Ureter (tissue), 1 donor: ENCODE measurements around the gene ITSN1. TPM values are rescaled to one million over a fixed set of nuclear protein-coding genes. Genes with fewer than 3 reads are reported as not detected.

Experiments
- DNase-seq: peaks from one replicate; pipeline ENCODE4 v3.0.0-alpha.2; 2020; ENCODE audit warnings: low spot score
- total RNA-seq: library from RNA; stranded (reverse); gene quantifications from one replicate; pipeline ENCODE4 v1.2.4, GENCODE V29; 2023
- donor health status: DM: yes; HTN: yes; CAD: no.

Gene ITSN1
- total RNA-seq, 1 donor from 2014 or later = 52.5 TPM

DNA sequence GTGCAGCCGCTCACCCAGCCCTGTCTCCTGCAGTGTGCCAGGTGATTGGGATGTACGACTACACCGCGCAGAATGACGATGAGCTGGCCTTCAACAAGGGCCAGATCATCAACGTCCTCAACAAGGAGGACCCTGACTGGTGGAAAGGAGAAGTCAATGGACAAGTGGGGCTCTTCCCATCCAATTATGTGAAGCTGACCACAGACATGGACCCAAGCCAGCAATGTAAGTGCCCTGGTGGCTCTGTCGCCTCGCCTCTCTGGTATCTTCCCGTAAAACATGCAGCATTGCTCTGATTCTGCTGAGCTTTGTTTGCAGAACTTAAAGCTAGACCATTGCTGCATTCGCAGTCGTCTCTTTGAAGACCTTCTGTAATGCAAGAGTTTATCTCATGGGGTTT is 194.1 kb downstream of the ITSN1 start:
- DNase-seq = no peak

DNA sequence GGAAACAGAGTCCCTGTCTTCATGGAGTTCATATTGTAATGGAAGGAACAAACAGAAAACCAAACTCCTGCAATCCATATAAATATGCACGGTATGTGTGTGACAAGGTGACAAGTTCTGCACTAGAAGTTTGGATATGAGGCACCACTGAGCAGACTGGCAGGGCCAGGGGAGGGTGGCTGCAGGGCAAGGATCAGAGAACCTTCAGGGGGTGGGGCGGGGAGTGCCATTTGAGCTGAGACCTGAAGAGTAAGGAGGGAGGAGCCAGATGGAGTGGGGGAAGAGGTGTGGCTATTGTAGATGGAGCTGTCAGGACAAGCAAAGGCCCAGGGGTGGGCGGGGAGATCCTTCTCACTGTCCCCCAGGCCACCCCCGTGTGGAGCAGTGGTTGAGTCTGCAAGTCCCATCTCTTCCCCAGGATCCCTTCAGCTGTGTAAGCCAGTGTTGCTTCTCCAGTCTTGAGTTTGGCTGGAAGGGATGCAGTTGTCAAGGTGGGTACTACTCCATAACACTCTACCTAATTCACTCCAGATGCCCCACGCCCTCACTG is 196.9 kb downstream of the ITSN1 start:
- DNase-seq = no peak

DNA sequence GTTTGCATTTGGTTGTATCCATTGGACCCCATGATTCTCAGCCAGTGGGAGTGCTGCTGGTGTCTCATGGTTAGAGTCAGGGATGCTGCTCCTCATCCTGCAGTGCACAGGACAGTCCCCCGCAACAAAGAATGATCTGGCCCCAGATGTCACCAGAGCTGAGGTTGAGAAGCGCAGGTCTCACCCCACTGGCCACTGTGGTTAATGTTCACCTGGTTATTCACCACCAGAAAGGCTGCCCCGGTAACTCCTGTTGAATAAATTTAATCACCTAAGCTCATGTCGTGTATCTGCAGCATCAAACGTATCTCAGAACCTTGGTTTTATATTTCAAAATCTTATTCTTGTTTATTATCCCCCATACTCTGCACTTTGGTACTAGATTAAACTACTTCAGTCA is 197.5 kb downstream of the ITSN1 start:
- DNase-seq = no peak

DNA sequence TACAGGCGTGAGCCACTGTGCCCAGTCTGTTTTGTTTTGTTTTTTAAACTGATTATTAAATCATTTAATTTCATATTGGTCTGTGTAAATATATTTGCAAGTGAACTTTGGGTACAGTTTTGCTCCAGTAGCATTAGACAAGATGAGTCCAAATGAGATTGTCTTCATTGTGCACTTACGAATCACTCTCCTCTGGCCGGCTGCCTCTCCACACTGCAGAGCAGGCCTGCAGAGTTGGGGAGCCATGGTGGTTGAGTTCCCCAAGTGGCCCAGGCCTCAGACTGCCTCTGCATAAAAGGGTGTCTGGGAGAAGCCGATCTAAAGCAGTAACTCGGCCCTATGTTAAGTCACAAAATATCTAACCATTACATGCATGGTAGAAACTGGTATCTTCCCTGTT is 198.5 kb downstream of the ITSN1 start:
- no peak for DNase-seq

DNA sequence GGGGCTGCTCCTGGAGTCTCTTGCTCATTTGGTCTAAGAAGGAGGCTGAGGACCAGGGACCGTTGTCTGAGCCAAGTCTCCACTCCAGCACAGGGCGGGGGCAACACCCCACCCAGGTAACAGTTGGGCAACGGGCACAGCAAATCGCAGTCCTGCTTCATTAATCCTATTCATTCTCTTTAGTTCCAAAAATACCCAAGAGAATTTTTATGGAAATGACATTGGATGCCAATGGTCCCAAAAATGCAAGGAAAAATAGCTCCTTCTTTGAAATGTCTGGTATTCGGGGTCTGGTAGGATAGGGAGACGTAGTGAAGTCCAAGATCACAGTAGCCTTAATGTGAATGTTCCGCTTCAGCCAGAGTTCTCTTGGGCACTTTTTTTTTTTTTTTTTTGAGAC is 199.3 kb downstream of the ITSN1 start:
- no peak for DNase-seq

DNA sequence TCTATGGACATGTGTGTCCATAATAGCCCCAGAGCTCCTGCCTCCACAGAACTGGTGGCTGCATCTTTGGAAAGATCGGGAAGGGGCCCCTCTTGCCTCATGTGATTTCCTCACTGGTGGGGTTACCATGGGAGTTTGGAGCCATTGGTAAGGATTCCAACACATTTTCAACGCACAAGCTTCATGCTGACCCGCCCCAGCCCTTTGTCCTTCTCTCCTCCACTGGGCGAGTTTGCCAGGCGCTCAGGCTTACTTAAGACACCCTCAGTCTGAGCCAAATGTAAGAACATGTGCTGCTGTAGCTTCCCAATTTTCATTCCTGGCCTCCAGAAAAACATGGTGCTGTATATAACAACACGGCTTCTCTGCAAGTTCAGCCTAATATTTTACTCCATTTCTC is 200.9 kb downstream of the ITSN1 start:
- no peak for DNase-seq

DNA sequence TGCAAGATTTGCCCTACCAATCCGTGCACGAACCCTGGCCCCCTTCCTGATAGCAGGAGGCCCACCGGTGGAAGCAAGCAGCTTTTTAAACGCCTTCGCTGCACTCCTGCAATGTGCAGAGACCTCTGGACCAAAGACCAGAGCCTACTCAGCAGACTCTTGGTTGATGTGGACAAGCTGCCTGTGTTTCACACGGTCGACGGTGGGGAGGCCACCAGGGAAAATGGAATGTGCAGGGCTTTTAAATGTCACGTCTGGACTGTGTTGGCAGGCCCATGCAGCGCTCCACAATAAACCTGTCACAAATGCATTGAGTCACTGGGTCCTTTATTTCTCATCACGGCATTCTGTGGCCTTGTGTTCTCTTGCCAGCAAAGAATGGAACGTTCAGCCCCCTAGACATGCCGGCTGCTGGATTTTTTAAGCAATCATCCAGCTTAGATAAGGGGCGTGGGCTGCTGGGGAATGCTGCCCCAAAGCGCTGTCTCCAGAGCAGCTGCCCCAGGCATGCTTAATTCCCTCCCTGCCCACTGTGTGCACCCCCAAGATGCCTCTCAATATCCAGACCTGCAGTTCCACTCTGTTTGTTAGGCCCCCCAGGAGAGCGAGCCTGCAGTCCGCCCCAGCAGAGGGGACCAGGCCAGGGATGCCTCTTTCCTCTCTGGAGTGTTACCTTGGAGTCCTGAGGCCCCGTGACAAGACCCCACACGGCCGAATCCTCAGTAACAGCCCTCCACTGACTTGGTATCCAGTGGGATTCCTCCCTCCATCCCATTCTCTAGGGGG is 202.0 kb downstream of the ITSN1 start:
- peak; percentile 75 for DNase-seq

DNA sequence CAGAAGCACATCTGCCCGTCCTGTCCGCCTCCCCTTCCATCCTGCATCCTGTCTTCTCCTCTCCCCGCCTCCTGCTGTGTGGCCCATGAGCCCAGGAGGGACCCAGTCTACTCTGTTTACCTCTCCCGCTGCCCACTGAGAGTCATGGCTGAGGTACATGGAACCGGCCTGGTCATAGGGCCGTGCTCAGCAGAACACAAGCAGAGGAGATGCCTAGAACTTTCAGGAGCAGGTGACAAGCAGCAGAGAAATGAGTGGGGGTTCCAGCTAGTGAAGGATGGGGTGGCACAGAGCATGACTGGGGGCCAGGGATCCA is 202.5 kb downstream of the ITSN1 start:
- no peak for DNase-seq

DNA sequence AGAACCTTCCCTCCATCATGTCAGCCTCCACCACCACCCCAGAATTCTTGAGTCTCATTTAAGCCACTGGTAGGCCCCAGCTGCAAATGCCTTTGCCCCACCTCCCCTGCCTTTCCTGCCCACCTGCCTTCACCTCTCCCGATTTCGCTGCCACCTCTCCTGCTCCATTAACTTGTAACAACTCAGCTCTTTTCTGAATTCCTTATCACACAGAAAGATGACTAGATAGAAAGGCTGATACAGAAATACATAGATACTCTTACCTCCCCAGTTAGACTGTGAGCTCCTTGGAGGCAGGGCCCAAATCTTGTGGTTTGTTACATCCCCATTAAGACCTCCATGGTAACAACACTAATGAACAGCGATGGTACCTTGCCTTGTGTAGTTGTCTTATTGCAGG is 203.8 kb downstream of the ITSN1 start:
- no peak for DNase-seq

DNA sequence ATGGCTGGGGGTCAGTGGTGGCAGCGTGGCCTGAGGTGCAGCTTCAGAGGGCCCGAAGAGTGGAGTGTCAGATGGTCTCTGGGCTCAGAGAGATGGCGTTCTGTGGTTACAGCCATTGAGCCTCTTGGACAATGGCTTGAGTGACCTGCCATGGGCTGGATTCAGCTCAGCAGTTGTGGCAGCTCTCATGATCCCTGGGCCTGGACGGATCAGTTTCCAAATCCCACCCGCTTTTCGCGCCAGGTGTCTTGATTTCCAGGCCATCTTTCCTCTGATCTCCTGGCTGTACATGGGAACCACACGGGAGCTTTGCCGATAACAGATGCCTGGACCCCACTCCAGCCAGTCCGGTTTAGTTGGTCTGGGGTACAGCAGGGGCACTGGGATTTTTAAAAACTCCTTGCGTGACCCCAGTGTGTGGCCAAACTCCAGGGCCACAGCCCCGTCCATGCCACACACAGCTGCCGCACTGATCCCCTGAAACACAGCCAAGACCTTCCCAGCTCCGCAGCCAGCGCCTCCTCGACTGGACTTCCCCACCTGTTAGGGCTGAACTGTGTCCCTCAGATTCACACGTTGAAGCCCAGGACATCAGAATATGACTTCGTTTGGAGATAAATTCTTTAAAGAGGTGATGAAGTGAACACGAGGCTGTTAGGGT is 205.4 kb downstream of the ITSN1 start:
- no peak for DNase-seq

DNA sequence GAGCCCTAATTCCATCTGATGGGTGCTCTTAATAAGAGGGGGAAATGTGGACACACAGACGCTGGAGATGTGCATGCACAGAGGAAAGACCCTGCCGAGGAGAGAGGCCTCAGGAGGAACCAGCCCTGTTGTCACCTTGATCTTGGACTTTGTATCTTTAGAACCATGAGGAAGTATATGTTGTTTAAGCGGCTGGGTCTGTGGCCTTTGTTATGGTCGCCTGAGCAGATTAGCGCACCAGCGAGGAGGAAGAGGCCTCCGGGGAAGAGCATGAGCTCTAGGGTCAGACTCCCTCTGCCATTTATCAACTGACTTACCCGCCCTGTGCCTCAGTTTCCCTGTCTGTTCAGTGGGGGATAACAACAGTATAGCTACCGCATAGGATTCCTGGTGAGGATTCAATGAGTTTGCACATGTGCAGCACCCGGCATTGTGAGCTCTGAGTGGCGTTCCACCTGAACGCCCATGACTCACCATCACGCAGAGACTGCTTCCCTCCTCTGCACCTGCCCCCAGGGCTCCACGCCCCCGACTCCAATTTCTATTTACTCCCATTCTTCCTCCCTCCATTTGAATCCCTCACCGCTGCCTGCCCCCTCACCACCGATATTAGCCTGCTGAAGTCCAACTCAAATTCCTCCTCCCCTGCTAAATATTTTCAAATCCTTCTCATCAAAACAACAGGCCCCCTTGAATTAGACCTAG is 206.1 kb downstream of the ITSN1 start:
- peak; percentile 66 for DNase-seq

DNA sequence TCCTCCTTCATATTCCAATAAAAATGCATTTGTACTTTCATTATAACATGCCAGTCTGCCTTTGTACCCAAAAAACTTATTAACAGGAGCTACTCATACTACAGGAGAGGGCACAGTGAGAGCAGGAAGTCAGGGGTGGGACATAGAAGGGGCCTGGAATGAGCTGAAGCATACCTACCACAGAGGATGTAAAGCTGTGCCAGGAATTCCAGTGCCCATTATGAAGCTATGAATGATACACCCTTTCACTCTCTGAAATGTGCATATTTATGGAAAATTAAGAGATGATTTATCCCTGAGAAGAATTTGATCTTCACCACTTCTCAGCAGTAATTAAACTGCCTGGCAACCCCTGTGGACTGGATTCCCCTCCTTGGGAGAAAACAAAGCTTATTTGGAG is 207.5 kb downstream of the ITSN1 start:
- no peak for DNase-seq

DNA sequence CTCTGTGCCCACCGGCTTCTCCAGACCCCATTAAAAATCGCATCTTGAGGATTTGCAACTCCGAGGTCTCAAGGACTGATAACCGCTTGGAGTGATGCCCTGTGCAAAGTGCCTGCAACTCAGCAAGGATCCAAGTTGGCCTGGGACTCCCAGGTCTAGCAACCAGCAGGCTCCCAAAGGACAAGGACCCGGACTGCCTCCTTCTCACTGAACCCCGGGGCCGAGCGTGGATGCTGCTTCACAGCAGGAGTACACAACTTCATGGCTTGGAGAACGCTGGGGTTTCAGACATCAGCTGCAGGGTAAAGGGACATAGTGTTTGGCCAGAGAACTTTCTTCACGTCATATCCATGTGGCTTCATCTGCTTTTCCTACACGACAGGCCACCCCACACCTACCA is 208.1 kb downstream of the ITSN1 start:
- DNase-seq = no peak

DNA sequence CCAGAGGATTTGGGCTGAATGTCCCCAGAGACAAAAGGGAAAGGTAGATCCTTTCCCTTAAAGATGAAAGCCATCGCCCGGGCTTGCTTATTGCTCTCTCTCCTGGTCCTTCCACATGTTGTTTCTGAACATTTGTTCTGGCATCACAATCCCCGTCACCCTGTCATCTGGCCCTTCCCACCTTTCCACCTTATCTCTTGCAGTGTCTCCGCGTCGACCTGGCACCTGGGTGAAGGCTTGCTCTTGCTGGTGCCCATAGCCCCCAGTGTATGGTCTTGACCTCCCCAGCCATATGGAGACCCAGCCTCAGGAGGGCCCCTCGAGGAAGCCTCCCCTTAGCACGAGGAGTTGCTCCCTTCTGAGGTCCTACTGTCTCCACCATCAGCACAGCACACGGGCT is 208.7 kb downstream of the ITSN1 start:
- DNase-seq = no peak

DNA sequence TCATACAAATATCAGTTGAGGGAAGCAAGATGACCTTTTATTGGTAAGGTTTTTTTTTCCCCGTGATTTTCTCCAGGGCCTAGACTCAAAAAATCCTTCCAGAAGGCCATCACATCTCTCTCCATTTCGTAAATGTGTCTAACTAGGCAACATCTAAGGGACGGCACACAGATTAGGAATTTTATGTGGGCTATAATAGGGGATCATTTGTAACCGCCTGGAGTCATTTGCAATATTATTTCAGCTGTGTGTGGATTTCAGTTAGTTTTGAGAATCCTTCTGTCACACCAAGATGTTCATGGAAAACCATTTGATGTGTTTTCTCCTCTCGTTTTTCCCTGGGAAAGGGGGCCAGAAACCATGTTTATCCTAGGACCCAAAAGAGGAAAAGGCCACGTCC is 210.2 kb downstream of the ITSN1 start:
- no peak for DNase-seq

DNA sequence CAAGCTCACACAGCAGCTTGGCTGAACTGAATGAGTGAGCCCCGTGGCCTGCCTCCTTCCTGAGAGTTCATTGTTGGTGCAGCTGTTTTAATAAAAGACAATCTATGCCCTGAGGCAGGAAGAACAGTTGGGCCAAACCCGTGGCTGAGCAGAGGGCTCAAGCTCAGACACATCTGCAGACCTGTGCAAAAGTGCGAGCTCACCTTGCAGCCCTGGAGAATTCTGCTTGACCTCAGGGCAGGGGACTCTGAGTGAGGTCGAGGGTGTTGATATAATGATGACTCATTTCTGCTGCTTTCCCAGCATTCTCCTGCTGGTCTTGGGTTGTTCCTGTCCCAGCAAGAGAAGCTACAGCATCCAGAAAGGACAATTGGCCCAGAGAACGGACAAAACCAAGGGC is 212.3 kb downstream of the ITSN1 start:
- DNase-seq = no peak

DNA sequence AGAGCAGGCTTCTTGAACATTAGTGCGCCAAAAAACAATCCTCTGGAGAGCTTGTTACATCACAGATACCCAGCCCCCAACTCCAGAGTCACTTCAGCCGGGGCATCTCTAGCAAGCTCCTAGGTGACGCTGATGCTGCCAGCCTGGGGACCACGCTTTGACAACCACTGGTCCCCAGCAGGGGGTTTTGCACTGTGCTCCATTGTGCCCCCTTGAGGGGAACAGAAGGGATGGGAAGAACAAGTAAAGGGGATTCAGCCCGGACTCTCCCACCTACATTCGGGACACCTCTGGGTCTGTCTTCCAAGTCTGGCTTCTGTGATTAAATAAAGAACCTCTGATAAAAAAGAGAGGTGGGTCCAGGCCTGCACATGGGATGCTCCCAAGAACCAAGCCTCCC is 212.9 kb downstream of the ITSN1 start:
- DNase-seq = no peak

DNA sequence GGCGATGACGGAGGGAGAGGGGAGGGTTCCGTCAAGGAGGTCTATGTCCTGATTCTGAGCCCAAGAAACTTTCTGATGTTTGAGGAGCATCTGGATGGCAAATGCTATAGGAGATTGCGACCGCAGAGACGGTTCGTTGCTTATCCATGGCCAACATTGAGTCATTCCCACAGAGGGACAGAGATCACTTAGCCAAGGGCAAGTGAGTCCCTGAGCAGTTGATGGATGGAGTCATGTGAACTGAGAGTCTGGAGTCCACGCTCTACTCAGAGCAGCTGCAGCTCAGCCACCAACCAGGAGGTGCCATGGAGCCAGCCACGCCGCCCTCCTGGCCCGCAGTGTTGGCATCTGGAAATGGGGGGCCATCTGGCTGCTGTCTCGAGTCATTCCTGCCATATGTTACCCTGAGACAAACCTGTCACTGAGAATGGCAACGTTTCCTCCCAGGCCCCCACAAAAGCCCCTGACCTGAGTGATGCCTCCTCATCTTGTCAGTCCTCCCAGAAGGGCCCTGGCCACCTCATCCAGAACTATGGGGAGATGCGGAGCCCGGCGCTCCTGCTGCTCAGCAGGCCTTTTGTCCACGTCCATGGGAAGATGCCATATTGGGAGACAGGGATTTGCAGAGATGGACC is 214.7 kb downstream of the ITSN1 start:
- no peak for DNase-seq

DNA sequence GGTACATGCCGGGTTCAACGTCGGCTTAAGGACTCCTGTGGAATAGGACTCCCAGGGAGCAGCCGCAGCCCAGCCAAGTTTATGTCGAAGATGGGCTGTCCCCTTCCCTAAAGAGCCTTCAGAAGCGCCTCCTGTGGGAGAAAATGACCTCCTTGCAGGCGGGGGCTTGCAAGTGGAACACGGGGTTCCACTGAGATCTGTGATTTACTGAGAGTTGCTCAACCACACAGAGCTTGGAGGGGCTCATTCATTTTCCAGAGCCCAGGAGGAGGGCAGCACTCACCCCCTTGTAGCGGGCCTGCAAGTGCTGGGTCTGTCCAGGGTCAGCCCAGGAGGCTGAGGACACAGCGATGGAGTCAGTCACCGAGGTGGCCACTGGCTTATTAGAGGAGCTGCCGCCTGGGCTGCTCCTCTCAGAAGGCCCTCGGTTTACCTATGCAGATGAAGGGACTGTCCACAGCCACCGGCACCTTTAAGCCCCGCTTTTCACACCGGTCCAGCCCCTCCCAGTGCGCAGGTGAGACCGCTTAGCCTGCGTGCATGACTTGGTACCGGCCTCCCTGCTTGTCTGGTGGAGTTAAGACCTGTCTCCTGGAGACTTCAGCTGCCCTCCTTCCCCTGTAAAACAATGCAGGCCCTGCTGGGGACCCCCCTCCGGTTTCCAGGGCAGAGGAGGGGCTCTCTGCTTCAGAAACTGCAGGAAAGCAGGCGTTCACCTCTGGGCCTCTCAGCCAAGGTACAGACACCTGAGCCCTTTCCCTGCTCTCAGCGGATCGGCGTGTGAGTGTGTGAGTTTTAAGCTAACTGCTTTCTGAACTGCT is 215.8 kb downstream of the ITSN1 start:
- DNase-seq = no peak

DNA sequence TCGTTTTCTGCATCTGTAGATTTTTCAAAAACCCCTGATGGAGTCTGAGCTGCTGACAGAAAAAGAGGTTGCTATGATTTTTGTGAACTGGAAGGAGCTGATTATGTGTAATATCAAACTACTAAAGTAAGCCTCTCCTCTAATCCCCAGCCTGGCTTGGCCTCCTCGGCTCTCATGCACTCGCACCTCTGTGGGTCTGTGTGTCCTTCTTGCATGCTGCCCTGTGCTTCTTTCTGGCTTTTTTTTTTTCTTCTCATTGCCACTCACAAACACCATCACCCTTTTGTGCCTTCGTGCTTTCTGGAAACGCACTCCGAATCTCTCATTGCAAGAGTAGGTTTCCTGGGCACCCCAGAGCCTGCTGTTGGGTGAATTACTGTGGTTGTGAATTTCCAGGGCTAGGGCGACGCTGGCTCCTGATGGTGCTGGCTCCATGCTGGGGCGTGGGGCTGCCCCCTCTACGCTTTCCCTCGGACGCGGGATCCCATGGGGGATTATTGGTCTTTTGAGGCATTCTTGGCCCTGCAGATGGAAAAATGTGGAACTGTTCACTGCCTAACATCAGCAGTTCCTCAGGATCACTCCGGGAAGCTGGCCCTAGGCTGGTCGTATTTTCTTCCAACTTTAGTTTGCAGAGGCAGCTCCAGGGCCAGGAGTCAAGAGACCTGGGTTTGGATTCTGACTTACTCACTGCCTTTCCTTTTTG is 216.5 kb downstream of the ITSN1 start:
- no peak for DNase-seq
